ENCODE measurements around the gene RHOT1. TPM values are rescaled to one million over a fixed set of nuclear protein-coding genes. Genes with fewer than 3 reads are reported as not detected.

The RHOT1 gene
- total and polyA plus RNA-seq, 2 experiments from 2014 or later: 25.2 to 31.9 TPM

GRCh38 chr17:32185875-32186274, 43.6 kb downstream of the RHOT1 start:
- 89 to 91% methylated on average over 2 of the region's 2 CpGs for WGBS, 2 experiments (ENCODE audit: low coverage in 1 of 2, low lambda C conversion rate in 2 of 2, missing lambda C conversion rate in 2 of 2)
- no peaks in the 10 kb centered on the region for H3K9me2 ChIP-seq (ENCODE audit: insufficient read depth)
- H3F3A ChIP-seq (ENCODE audit: insufficient read depth): peaks cover 3% of the 10 kb centered on the region; the same call in 1 of the 2 replicates
- H3K4me3 ChIP-seq: no peak overlapping the region
- no peak for DNase-seq
- in situ Hi-C loops (cut with MboI): no loop called here
- H3K27me3 ChIP-seq (replicated peaks; ENCODE audit: insufficient read depth): no peaks in the 10 kb centered on the region
- peaks cover 2% of the 10 kb centered on the region for H3K4me1 ChIP-seq (ENCODE audit: insufficient read depth)
- H2AFZ ChIP-seq: no peak overlapping the region
- H3K4me2 ChIP-seq (ENCODE audit: unreplicated experiment): no peak overlapping the region
- no peak overlapping the region for H3K27ac ChIP-seq
- no peaks in the 10 kb centered on the region for H4K20me1 ChIP-seq (ENCODE audit: insufficient read depth)
- no peaks in the 10 kb centered on the region for H3K79me2 ChIP-seq (ENCODE audit: insufficient read depth)
- TF ChIP-seq EZH2 (IDR thresholded peaks at IDR 0.05; ENCODE audit: insufficient read depth, poor library complexity, severe bottlenecking) (no peak), EZH2phosphoT487 (IDR thresholded peaks at IDR 0.05; ENCODE audit: insufficient read depth, low read depth) (no peak)
- no peak overlapping the region for H3K9ac ChIP-seq
- H3K9me3 ChIP-seq (ENCODE audit: low read depth): no peaks in the 10 kb centered on the region
- H3K36me3 ChIP-seq (ENCODE audit: low read depth): no peaks in the 10 kb centered on the region

GRCh38 chr17:32187271-32187670, 45.0 kb downstream of the RHOT1 start:
- H3K9ac ChIP-seq: no peak overlapping the region
- no peak for DNase-seq

GRCh38 chr17:32189343-32189742, 47.0 kb downstream of the RHOT1 start:
- H3K27ac ChIP-seq: no peak overlapping the region
- H3K4me2 ChIP-seq (ENCODE audit: unreplicated experiment): no peak overlapping the region
- H2AFZ ChIP-seq: no peak overlapping the region
- H3K9me3 ChIP-seq (ENCODE audit: low read depth): no peaks in the 10 kb centered on the region
- H3K4me1 ChIP-seq (ENCODE audit: insufficient read depth): peaks cover 23% of the 10 kb centered on the region
- in situ Hi-C loops (cut with MboI): no loop called here
- peaks cover 24% of the 10 kb centered on the region for H3F3A ChIP-seq (ENCODE audit: insufficient read depth)
- no peak for TF ChIP-seq EZH2 (IDR thresholded peaks at IDR 0.05; ENCODE audit: insufficient read depth, poor library complexity, severe bottlenecking)
- no peak for TF ChIP-seq EZH2phosphoT487 (IDR thresholded peaks at IDR 0.05; ENCODE audit: insufficient read depth, low read depth)
- H3K9ac ChIP-seq: no peak overlapping the region
- WGBS, 2 experiments (ENCODE audit: low coverage in 1 of 2, low lambda C conversion rate in 2 of 2, missing lambda C conversion rate in 2 of 2): 98% methylated on average over 2 of the region's 2 CpGs
- no peaks in the 10 kb centered on the region for H3K9me2 ChIP-seq (ENCODE audit: insufficient read depth)
- H3K79me2 ChIP-seq (ENCODE audit: insufficient read depth): no peaks in the 10 kb centered on the region
- no peak overlapping the region for H3K4me3 ChIP-seq
- no peaks in the 10 kb centered on the region for H3K27me3 ChIP-seq (replicated peaks; ENCODE audit: insufficient read depth)
- no peaks in the 10 kb centered on the region for H4K20me1 ChIP-seq (ENCODE audit: insufficient read depth)
- no peak for DNase-seq
- H3K36me3 ChIP-seq (ENCODE audit: low read depth): 0 out of 2 replicates have a peak, but pooled peaks cover 7% of the 10 kb centered on the region

More at GRCh38 chr17:32187271-32187670, 45.0 kb downstream of the RHOT1 start:
- Histone ChIP-seq H3K36me3 (ENCODE audit: low read depth) (no peaks in the 10 kb centered on the region), H3K27ac (no peak overlapping the region), H3K4me2 (ENCODE audit: unreplicated experiment) (no peak overlapping the region), H3K79me2 (ENCODE audit: insufficient read depth) (no peaks in the 10 kb centered on the region), H3K9me3 (ENCODE audit: low read depth) (no peaks in the 10 kb centered on the region), H3K27me3 (replicated peaks; ENCODE audit: insufficient read depth) (no peaks in the 10 kb centered on the region), H3K9me2 (ENCODE audit: insufficient read depth) (no peaks in the 10 kb centered on the region), H3K4me3 (no peak overlapping the region), H2AFZ (no peak overlapping the region), H4K20me1 (ENCODE audit: insufficient read depth) (no peaks in the 10 kb centered on the region), H3F3A (ENCODE audit: insufficient read depth) (peaks cover 16% of the 10 kb centered on the region), H3K4me1 (ENCODE audit: insufficient read depth) (peaks cover 16% of the 10 kb centered on the region)
- 95 to 99% methylated on average over 3 of the region's 3 CpGs for WGBS, 2 experiments (ENCODE audit: low coverage in 1 of 2, low lambda C conversion rate in 2 of 2, missing lambda C conversion rate in 2 of 2)
- in situ Hi-C loops (cut with MboI): no loop called here
- no peak for TF ChIP-seq EZH2 (IDR thresholded peaks at IDR 0.05; ENCODE audit: insufficient read depth, poor library complexity, severe bottlenecking)

GRCh38 chr17:32191306-32191705, 49.0 kb downstream of the RHOT1 start:
- no peaks in the 10 kb centered on the region for H3K79me2 ChIP-seq (ENCODE audit: insufficient read depth)
- peak overlapping the region; percentile 22; the same call in 1 of the 2 replicates for H3K4me3 ChIP-seq
- peak overlapping the region; percentile 65 for H3K27ac ChIP-seq
- H3F3A ChIP-seq (ENCODE audit: insufficient read depth): peaks cover 24% of the 10 kb centered on the region
- in situ Hi-C loops (cut with MboI): no loop called here
- H4K20me1 ChIP-seq (ENCODE audit: insufficient read depth): no peaks in the 10 kb centered on the region
- DNase-seq: peak; percentile 73
- TF ChIP-seq EZH2 (IDR thresholded peaks at IDR 0.05; ENCODE audit: insufficient read depth, poor library complexity, severe bottlenecking): no peak
- no peak for TF ChIP-seq EZH2phosphoT487 (IDR thresholded peaks at IDR 0.05; ENCODE audit: insufficient read depth, low read depth)
- H3K36me3 ChIP-seq (ENCODE audit: low read depth): 0 out of 2 replicates have a peak, but pooled peaks cover 11% of the 10 kb centered on the region
- peak overlapping the region; percentile 53 for H3K4me2 ChIP-seq (ENCODE audit: unreplicated experiment)
- peak overlapping the region; percentile 33; the same call in 1 of the 2 replicates for H3K9ac ChIP-seq
- H3K9me2 ChIP-seq (ENCODE audit: insufficient read depth): no peaks in the 10 kb centered on the region
- no peaks in the 10 kb centered on the region for H3K9me3 ChIP-seq (ENCODE audit: low read depth)
- no peaks in the 10 kb centered on the region for H3K27me3 ChIP-seq (replicated peaks; ENCODE audit: insufficient read depth)
- peaks cover 23% of the 10 kb centered on the region for H3K4me1 ChIP-seq (ENCODE audit: insufficient read depth)
- no peak overlapping the region for H2AFZ ChIP-seq

GRCh38 chr17:32192379-32192778, 50.1 kb downstream of the RHOT1 start:
- WGBS, 2 experiments (ENCODE audit: low coverage in 1 of 2, low lambda C conversion rate in 2 of 2, missing lambda C conversion rate in 2 of 2): 93 to 97% methylated on average over 6 of the region's 6 CpGs
- 0 out of 2 replicates have a peak overlapping the region, but pooled peaks have one; percentile 33 for H3K9ac ChIP-seq
- no peaks in the 10 kb centered on the region for H3K9me2 ChIP-seq (ENCODE audit: insufficient read depth)
- peaks cover 23% of the 10 kb centered on the region for H3K4me1 ChIP-seq (ENCODE audit: insufficient read depth)
- peak; percentile 70 for DNase-seq
- TF ChIP-seq EZH2 (IDR thresholded peaks at IDR 0.05; ENCODE audit: insufficient read depth, poor library complexity, severe bottlenecking) (no peak), EZH2phosphoT487 (IDR thresholded peaks at IDR 0.05; ENCODE audit: insufficient read depth, low read depth) (no peak)
- peaks cover 24% of the 10 kb centered on the region for H3F3A ChIP-seq (ENCODE audit: insufficient read depth)
- no peak overlapping the region; the same call in 1 of the 2 replicates for H3K4me3 ChIP-seq
- no peaks in the 10 kb centered on the region for H3K79me2 ChIP-seq (ENCODE audit: insufficient read depth)
- H4K20me1 ChIP-seq (ENCODE audit: insufficient read depth): no peaks in the 10 kb centered on the region
- peaks cover 11% of the 10 kb centered on the region; the same call in 1 of the 2 replicates for H3K36me3 ChIP-seq (ENCODE audit: low read depth)
- no peaks in the 10 kb centered on the region for H3K9me3 ChIP-seq (ENCODE audit: low read depth)
- no peak overlapping the region for H2AFZ ChIP-seq
- in situ Hi-C loops (cut with MboI): no loop called here
- peak overlapping the region; percentile 53 for H3K4me2 ChIP-seq (ENCODE audit: unreplicated experiment)
- peak overlapping the region; percentile 65 for H3K27ac ChIP-seq
- H3K27me3 ChIP-seq (replicated peaks; ENCODE audit: insufficient read depth): no peaks in the 10 kb centered on the region

Measured in GM23248 (cell line).